ENCODE data around the gene PCID2. TPM values are rescaled to one million over a fixed set of nuclear protein-coding genes. Genes with fewer than 3 reads are reported as not detected.
A peak's percentile ranks its signal among the peaks of the same experiment; 100 is the strongest.
"Not testable (repeated sequence)": the region's sequence is repeated elsewhere in the genome, so short reads cannot be mapped to it uniquely, and the experiment has no call there.

PCID2 gene
- 53.4 and 67.3 TPM in 2 replicates for total RNA-seq

DNA sequence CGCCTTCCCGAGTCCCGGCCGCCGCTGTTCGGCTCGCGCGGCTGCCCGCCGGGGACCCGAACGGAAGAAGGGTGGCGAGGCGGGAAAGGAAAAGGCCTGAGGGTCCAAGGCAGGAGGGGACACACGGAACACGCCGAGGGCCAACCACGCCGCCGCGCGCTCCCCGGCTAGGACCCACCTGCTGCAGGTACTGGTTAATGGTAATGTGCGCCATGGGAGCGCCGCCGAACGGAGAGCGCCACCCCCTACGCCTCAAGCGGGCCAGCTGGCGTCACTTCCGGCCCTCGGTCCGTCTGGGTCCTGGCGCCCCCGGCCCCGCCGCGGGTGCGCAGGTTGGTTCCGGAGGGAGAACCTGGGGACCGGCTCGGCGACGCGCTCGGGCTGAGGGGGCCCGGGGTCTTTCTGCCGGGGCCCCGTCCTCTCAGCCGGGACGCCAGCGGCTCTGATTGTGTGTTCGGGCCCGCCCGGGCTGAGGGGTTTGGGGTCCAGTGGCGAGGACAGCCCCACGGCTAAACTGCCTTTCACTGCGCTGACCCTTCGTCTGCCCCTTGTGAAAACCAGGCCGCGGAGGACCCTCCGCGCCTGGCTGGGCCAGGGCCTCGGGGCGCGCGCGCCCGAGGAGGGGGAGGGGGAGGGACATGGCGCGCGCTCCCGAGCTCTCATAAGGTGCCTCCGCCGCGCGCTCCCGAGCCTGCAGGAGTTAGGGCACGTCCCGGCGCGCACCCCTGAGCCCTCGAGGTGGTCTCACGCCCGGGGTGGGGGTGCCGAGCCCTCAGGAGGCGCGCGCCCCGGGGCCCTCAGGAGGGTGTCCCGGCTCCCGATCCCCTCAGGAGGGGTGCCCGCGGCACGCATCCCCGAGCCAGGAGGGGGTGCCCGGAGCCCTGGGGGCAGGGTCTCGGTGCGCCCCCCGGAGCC is at the start of gene PCID2:
Gene PCID2, minus strand, starts transcription at position 249 of the 915 bp plus-strand sequence. Its CDS starts 35 bp downstream, at position 214.
- DNase-seq (ENCODE audit: low read depth, low spot score): peak; percentile 59

DNA sequence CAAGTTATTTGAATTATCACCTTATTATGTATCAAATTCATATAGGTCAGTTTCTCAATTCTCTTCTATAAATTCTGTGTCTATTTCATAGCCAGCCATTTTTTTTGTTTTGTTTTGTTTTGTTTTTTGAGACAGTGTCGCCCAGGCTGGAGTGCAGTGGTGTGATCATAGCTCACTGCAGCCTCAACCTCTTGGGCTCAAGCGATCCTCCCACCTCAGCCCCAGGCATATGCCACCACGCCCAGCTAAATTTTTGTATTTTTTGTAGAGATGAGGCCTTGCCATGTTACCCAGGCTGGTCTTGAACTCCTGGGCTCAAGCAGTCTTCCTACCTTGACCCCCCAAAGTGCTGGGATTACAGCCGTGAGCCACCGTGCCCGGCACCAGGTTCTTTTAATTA is 49.4 kb upstream of the PCID2 start:
- DNase-seq (ENCODE audit: low read depth, low spot score): not testable (repeated sequence)

DNA sequence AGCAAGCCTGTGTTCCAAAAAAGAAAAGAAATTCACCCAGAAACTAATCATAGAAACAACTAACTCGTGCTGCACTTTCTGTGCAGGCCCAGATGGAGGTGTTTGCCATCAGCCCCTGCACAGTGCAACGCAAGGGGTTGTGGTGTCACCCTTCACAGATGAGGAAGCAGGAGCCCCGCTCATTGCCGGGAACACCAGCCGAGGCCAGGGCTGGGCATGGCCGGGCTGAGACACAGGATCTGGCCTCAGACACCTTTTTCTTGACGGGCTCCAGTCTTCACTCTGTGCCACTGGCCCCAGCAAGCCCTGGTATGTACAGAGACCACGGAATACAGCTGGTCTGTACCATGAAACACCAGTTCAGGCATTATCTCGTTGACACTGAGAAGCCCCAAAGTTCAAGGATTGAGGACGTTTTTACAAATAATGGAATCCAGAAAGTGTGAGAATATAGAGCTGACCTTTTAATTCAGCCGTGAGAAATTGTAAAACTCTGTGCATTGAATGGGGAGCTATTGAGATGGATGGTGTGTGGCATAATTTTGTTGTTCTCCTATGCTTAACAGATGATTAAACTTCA is 44.1 kb upstream of the PCID2 start:
- no peak for DNase-seq (ENCODE audit: low read depth, low spot score)

DNA sequence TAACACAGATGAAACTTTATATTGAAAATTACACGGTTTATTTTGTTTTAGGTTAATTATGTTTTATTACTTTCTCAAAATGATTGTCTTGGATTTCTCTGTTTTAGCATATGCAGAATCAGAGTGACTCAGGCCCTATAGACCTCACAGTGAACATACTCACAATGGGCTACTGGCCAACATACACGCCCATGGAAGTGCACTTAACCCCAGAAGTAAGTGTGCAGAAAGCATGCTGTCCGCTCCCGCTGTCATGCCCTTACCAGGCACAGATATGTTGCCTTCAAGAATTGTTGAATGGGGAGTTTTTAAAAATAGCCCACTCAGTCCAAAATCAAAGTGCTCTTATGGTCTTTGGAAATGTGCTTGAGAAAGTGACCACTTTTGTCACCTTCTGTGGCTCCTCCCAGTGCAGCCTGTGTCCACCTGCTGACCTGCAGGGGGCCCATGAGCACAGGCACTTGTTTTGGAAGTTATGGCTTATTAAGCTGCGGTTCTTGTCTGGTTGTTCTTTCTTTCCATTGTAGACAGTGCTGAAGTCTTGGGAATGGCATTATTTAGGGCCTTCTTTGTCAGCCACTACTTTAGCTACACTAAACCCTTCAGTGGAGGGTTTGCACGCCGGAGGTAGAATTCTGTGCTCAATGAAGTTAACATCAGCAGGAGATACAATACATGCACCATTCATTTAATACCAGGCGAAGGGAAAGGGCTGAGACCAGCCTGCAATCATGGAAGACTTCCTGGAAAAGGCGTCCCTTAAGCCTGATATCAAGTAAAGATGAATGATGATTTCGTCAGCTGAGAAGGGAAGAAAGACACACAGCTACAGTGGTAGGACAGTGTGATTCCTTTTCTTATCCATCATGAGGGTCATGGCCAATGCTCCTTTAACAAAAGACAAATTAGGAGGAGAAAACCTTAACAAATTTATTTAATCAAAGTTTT is 37.7 kb upstream of the PCID2 start:
- no peak for DNase-seq (ENCODE audit: low read depth, low spot score)

- no peak for DNase-seq (ENCODE audit: low read depth, low spot score)
Measured at GRCh38 chr13:113243847-113244246, 35.4 kb upstream of the PCID2 start.

DNA sequence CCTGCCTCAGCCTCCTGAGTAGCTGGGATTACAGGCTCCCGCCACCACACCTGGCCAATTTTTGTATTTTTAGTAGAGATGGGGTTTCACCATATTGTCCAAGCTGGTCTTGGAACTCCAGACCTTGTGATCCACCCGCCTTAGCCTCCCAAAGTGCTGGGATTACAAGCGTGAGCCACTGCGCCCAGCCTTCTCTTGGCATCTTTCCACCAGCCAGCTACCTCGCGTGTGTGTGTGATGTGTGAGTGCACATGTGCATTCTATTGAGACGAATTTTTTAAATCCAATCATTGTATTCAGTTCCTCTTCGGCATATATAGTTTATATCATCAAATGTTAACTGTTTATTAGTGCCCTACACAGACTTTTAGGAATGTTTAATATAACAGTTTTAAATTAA is 33.2 kb upstream of the PCID2 start:
- DNase-seq (ENCODE audit: low read depth, low spot score): not testable (repeated sequence)

DNA sequence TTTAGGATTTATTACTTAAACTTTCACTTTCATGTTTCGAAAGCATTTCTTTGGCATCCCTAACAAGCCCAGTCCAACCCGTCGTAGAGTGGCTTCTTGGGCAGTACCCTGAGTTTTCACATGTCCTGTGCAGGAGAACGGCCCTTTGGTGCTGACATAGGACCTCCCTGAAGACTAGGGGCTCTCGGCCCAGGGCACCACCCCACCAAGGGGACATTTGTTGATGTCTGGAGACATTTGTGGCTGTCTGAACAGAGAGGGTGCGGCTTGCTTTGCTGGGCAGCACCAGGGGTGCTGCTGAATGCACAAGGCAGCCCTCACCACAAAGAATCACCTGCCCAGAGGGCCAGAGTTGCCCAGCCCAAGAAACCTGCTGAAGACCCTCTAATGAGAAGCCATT is 31.5 kb upstream of the PCID2 start:
- DNase-seq (ENCODE audit: low read depth, low spot score): no peak

GRCh38 chr13:113239357-113239756 is 30.9 kb upstream of the PCID2 start:
- DNase-seq (ENCODE audit: low read depth, low spot score): no peak

- DNase-seq (ENCODE audit: low read depth, low spot score): no peak
Measured at GRCh38 chr13:113238536-113238935, 30.1 kb upstream of the PCID2 start.

DNA sequence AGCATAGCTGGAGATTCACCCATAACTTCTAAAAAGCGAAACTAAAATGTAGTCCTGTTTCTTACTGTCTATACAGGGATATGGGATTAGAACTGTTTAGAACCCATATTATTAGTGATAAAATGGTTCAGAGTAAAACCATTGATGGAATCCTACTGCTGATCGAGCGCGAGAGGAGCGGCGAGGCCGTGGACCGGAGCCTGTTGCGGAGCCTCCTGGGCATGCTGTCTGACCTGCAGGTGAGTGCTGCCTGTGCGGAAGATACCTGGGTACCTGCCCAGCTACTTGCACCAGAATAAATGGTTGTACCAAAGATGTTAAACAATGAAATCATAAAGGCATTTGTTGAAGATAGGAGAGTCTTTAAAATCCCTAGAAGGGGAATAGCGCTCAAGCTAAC is 24.6 kb upstream of the PCID2 start:
- no peak for DNase-seq (ENCODE audit: low read depth, low spot score)

- DNase-seq (ENCODE audit: low read depth, low spot score): no peak
Measured at GRCh38 chr13:113232208-113233003, 23.9 kb upstream of the PCID2 start.

DNA sequence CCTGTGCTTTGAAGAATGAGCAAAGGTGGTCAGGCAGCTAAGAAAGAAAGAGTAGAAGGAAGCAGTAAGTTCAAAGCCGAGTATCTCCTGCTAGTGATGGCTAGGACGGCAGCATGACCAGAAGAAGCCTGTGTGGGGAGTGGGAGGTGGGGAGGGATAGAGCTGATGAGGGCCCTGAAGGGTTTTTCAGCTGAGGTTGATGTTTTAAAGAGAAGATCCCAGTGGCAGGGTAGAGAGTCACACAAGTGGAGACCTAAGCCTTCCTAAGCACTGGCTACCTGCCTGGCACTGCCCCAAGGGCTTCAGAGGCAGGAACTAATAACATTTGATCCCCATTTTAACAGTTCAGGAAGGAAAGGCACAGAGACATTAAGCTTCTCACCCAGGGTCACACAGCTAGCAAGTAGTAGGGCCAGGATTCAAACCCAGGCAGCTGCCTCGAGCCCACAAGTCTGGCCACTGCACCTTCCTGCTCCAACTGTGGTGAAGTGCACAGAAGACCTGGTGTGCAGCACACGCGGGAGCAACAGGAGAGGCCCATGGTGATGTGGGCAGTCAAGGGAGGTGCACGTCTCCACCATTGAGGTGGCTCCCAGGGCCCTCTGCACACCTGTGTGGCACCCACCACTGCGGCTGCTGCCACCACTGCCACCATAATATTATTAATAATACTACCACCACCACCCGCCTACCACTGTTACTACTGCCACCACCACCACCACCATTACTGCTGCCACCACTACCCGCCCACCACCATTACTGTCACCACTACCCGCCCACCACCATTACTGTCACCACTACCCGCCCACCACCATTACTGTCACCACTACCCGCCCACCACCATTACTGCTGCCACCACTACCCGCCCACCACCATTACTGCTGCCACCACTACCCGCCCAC is 23.1 kb upstream of the PCID2 start:
- no peak for DNase-seq (ENCODE audit: low read depth, low spot score)

- DNase-seq (ENCODE audit: low read depth, low spot score): no peak
Measured at GRCh38 chr13:113229791-113230190, 21.3 kb upstream of the PCID2 start.

DNA sequence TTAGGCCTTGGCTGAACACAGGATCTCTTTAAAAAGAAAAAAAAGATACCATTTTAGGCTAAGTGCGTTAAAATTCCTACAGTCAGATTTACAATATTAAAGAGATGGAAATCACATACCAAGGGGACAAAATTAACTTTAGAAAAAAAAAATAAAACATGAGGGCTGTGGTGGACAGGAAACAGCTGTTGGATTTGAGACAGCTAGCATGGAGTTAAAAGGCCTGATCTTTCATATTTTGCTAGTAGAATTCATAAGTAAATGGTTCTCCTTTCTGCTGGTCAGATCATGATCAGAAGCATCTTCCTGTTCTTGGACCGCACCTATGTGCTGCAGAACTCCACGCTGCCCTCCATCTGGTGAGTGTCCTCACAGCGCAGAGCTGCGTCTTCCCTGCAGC is 20.7 kb upstream of the PCID2 start:
- DNase-seq (ENCODE audit: low read depth, low spot score): no peak

DNA sequence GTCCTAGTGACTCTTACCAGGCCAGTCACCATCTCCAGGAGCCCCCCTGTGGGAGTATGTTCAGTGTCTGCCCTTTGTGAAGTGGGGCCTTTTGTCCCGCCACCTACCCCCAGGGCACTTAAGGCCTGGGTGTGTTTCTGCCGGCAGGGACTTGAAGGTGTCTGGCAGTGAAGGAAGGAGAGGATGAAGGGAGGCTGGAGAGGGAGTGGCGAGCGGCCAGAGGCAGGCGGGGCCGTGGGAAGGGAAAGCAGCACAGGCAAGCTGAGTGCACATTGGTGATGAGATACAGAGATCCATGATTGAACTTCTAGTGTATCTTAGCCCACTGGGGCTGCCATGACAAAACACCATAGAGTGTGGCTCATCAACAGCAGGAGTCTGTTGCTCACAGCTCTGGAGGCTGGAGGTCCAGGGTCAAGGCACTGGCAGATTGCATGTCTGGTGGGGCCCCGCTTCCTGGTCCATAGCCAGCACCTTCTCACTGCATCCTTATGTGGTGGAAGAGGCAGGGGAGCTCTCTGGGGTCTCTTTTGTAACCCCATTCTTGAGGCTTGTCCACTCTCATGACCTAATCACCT is 18.5 kb upstream of the PCID2 start:
- no peak for DNase-seq (ENCODE audit: low read depth, low spot score)

DNA sequence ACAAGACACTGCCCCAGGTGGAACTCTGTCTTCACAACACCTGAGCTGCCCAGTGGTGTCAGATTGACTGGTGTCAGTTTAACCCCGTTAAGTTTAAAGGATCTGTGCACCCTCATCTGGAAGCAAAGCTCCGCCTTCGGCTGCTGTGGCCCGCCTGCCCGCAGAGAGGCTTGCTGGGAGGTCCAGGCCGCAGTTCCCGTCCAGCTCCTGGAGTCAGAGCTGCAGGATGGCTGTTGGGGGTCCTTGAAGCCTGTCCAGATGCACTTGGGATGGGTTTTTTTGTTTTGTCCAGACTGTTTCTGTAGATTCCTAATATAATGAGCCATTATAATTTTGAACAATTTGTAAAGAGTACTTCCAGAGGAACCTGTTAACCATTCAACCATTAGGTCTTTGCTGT is 17.0 kb upstream of the PCID2 start:
- DNase-seq (ENCODE audit: low read depth, low spot score): no peak

DNA sequence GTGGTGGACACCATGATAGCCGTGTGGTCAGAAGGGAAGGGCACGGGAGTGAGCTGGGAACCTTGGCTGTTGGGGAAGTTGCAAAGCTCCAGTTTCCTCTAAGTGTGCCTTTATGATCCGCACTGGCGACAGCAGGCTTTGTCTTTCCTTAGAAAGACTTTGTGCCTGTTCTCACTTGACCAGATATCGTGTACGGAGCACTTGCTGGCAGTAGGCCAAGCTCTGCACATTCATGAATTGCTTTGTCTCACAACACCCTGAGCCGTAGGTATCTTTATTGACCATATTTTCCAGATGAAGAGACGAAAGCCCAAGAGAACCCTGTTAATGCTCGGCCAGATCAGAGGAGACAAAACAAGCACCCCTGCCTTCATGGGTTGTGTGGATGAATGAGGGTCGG is 16.0 kb upstream of the PCID2 start:
- DNase-seq (ENCODE audit: low read depth, low spot score): no peak

- no peak for DNase-seq (ENCODE audit: low read depth, low spot score)
Measured at GRCh38 chr13:113223070-113223469, 14.6 kb upstream of the PCID2 start.

DNA sequence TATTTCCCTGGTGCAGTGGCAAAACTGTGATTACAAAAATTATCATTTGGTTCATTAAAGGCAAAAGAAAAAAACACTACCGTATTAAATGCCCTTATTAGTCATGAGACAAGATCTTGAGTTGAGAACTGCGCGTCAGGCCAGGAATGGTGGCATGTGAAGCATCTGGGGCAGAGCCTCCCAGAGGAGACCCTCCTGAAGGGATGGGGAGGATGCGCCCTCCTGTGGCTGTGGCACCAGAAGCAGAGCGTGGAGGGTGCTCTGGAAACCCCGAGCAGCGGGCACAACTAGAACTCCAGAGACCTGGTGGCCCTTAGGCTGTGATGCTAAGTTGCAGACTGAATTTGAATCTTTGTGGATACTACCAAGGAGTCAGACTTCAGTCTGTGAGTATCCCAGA is 12.4 kb upstream of the PCID2 start:
- DNase-seq (ENCODE audit: low read depth, low spot score): no peak

Measured in pulmonary artery endothelial cell (primary cell).